GM18502 (cell line): Measurements from ENCODE around the gene WDR73.
"Not testable (repeated sequence)": the region's sequence is repeated elsewhere in the genome, so short reads cannot be mapped to it uniquely, and the experiment has no call there.

Experiments
- ATAC-seq: cut with Tn5 transposase; IDR thresholded peaks from one replicate; pipeline ENCODE4 v1.9.1; 2021; ENCODE audit warnings: mild to moderate bottlenecking; ENCODE audit not compliant: unreplicated experiment, poor library complexity

WDR73 gene

DNA sequence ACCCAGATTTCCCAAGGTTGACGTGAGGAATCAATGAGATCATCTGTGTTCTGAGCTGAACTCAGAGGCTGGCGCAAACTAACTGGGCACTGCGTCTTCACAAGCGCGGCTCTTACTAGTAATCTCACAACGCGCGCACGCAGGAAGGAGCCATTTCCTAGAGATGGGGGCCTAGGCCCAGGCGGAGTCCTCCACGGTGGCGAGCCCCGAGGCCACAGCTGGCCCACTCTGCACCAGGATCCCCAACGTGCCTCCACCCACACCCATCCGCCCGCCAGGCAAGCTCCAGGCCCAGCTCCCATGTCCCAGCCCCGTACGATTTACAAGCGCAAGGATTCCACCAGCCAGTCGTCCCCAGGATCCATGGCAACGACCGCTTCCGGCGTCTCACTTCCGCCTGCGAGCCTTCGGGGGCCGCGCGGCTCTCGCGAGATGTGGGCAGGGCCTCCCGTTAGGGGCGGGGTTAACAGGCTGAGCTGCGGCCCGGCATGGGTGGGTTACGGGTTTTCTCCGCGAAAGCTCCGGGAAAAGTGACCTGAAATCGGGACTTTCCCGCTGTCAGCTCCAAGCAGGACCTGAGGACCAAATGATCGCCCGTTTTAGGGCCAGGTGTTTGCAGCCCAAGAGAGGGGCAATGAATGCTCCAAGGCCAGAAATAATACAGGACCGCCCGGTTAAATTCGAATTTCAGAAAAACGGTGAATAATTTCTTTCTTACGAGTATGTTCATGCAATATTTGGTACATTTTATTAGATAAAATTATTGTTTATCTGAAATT, at the start of gene WDR73:
Gene WDR73, minus strand, starts transcription at position 374 of the 779 bp plus-strand sequence. Its CDS starts 9 bp downstream, at position 365.
- ATAC-seq, result peak; percentile 79

DNA sequence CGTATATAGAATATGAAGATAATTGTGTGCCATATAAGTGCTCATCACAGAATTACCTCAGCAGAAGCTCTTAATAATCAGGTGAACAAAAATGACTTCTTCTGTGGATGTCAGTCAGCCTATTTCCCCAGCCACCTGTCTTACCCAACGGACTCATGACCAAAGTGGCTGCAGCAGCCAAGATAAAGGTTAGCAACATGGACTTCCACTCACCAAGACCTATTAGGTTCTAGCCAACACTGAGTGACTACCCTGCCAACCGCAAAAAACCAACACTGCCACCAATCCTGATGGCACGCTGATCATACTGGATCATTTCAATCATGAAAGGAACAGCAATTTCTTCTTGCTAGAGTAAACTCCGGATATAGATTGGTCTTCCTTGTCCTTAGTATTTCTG, 49.7 kb upstream of the WDR73 start:
- no peak for ATAC-seq

DNA sequence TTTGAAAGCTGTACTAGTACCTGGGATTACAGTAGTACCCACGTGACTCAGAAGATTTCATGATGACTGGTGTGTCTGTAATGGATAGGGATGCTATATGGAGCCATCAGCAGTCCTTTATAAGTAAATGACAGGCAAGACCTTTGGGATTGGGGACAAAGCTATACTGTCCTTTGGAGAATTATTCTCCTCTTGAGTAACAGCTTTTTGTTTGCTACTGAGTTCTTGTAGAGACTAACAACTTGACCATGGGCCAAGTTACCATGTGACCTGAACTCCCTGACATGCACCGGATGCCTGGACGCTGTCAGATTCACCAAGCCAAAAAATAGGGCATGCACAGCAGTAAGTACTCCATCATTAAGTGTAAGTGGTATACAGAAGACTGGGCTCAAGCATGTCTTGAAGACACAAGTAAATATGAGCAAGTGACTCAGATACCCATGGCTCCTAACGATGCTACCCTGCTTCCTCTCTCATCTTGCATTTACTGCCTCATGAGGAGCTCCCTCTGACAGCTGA, 48.9 kb upstream of the WDR73 start:
- ATAC-seq, result no peak

DNA sequence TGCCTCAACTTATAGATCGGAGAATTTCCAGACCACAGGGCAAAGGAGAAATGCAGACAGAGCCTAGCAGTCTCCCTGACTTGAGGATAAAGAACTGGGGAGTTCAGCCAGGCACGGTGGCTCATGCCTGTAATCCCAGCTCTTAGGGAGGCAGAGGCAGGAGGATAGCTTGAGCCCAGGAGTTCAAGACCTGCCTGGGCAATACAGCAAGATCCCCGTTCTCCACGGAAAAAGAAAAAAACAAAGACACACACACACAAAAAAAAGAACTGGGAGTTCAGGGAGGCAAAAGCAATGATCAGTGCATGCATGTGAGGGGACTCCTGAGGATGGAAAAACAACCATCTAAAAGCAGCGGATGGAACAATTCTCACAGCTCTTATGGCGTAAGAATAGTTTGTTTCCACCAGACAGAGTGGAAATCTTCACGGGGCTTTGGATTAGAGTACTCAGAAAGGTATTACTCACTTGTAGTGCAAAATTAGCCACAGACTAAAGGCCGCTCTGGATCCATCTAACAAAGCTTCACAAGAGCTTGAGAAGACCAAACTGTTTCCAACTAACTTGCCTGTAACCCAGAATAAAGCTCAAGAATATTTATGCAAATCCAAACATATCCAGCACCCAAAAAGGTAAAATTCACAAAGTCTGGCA, 45.6 kb upstream of the WDR73 start:
- no peak for ATAC-seq

DNA sequence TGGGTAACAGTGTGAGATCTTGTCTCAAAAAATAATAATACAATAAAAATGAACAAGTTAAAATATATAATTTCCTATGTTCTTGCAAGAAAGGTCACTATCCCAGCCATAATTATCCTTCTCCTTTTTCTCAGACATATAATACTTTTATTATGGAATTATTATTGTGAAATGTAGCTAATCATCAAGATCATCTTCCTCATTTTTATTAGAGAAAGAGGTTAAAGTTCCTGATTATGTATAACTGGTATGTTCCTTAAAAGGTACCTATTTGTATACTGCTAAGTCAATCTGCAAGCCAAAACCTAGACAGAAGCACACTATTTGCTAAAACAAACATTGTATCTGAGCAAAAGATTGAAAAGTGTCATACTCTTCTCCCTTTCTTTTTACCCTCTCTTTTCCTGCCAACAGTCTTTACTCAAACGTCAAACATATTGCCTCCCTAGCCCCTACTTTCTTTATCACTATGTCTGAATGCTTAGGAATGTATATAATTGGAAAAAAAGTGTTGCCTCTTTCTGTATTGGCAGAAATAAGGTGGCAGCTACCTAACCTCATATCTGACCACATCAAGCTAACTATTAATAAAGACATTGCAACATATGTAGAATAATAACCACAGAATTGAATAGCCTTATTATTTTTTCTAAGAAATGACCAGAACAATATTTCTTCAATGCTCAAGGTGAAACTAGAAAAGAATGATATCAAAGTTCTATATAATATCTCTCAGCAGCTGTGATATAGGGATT, 43.3 kb upstream of the WDR73 start:
- no peak for ATAC-seq

DNA sequence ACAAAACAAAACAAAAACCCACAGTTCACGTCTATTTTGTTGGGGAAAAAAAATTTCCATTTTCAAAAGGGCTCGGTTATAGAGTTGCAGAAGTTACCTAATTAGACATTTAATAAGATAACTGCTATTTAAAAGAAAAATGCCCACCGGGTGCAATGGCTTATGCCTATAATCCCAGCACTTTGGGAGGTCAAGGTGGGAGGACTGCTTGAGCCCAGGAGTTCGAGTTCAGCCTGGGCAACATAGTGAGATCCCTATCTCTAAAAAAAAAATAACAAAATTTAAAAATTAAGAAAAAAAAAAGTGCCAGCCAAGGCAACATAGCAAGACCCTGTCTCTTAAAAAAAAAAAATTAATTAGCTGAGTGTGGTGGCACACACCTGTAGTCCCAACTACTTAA, 42.7 kb upstream of the WDR73 start:
- ATAC-seq, result no peak

DNA sequence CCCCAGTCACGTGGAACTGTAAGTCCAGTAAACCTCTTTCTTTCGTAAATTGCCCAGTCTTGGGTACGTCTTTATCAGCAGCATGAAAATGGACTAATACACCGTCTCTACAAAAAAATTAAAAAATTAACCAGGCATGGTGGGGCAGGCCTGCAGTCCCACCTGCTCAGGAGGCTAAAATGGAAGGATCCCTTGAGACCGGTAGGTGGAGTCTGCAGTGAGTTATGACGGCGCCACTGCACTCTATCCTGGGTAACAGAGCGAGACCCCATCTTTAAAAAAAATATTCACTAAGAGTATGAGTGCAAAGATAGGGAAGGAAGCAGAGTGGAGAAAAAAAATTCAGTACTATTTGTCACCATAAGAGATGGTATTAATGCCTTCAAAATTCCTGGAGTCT, 36.3 kb upstream of the WDR73 start:
- ATAC-seq, result no peak

DNA sequence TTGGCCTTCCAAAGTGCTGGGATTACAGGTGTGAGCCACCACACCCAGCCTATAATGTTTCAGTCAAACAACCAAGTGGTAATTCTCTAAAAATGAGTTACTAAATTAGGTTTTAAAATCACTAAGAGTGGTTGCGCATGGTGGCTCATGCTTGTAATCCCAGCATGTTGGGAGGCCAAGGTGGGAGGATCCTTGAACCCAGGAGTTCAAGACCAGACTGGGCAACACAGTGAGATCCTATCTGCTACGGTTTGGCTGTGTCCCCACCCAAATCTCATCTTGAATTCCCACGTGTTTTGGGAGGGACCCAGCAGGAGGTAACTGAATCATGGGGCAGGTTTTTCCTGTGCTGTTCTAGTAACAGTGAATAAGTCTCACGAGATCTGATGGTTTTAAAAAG, 35.8 kb upstream of the WDR73 start:
- ATAC-seq, result no peak

DNA sequence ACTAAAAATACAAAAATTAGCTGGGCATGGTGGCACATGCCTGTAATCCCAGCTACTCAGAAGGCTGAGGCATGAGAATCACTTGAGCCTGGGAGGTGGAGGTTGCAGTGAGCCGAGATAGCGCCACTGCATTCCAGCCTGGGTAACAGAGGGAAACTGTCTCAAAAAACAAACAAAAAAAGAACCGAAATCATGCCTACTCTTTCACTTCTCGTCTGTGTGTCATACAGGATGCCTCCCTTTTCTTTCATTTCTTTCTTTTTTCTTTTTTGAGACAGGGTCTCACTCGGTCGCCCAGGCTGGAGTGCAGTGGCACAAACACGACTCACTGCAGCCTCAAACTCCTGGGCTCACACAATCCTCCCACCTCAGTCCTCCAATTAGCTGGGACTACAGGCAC, 32.4 kb upstream of the WDR73 start:
- not testable (repeated sequence) for ATAC-seq

DNA sequence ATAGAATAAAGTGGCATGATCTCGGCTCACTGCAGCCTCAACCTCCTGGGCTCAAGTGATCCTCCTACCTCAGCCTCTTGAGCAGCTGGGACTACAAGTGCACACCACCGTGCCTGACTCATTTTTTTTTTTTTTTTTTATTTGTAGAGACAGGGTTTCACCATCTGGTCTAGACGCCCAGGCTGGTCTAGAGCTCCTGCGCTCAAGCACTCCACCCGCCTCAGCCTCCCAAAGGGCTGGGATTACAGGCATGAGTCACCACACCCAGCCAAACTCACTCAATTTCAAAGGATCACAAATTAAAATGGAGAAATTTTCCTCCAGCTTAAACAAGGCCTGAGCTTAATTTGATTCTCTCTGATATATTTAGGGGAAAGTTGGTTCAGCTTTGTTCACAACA, 31.2 kb upstream of the WDR73 start:
- ATAC-seq, result no peak

DNA sequence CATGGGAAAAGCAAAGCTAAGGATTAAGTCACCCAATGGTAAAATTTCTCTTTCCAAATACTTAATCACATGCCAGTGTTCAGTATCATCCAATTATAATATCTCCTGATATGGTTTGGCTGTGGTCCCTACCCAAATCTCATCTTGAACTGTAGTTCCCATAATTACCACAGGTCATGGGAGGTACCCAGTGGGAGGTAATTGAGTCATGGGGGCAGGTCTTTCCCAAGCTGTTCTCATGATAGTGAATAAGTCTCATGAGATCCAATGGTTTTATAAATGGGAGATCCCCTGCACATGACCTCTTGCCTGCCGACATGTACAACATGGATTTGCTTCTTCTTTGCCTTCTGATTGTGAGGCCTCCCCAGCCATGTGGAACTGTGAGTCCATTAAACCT, 30.0 kb upstream of the WDR73 start:
- no peak for ATAC-seq

DNA sequence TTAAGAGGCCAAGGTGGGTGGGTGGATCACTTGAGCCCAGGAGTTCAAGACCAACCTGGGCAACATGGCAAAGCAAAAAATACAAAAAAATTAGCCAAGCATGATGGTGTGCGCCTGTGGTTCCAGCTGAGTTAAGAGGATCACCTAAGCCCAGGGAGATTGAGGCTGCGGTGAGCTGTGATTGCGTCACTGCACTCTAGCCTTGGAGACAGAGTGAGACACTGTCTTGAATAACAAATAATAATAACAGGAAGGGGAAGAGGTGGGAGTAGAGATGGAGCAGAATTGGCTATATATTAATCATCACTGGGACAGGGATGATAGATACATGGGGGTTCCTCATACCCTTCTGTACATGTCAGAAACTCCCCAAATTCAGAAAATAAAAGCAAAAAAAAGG, 27.7 kb upstream of the WDR73 start:
- no peak for ATAC-seq

DNA sequence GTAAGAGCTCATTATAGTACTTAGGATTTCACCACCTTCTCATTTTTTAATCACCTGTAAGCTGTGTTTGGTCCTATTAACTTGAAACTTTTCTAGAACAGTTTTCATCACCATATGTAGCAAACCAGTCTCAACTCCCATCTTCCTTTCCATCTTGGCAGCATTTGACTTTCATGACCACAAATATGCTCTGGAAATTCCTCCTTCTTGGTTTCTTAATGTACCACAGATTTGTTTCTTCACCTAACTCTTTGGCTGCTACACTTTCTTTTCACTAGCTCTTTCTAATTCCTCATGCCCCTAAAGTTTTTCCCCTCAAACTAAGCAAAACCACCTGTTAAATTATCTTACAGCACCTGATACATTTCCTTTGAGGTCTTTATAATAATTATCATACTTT, 17.1 kb upstream of the WDR73 start:
- ATAC-seq, result no peak

DNA sequence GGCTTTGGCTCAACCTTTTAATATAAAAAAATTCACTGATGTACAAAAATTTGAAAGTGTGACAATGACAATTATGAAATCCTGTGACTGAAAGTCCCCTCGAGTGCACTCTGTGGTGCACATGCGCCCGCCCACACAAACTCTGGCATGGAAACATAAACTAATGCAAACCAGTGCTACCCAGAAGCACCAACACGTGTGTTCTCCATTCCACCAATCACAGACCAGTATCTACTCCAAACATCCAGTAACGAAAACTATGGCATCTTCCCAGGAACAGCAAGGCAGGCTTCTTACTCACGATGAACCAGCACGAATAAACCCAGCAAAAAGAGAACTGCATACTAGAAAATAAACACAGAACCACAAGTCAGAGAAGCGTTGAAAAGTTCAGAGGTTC, 15.6 kb upstream of the WDR73 start:
- no peak for ATAC-seq

DNA sequence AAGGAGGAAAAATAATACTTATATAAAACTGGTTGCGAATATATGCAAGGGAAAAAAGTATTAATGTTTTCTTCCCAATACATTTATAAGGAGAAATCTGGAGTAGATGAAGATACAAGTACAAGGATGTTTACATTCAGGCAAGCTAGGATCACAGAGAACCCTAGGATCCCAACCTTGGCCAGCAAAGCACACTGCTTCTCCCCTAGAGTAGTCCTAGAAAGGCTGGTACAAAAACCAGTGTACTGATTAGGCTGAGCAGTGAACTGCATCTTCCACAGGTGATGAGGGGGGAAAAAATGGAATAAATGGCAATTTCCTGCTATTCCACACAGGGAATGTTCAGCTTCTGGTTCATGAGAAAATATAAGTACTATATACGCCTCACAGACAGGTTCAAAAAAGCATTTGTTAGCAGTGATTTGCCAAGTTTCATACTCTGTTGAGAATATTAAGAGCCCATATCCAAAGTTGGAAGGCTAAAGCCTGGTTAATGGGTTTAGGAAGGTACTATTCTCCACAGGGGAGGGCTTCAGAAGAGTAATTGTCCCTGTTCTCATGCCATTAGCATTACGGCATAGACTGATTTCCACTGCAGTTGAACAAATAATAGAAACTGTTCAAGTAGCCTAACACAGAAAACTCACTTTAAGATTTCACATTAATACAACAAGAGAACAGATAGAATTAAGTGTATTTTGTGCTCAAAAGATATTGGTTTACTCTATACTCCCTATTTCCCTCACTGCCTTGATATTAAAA, 14.3 kb upstream of the WDR73 start:
- no peak for ATAC-seq

DNA sequence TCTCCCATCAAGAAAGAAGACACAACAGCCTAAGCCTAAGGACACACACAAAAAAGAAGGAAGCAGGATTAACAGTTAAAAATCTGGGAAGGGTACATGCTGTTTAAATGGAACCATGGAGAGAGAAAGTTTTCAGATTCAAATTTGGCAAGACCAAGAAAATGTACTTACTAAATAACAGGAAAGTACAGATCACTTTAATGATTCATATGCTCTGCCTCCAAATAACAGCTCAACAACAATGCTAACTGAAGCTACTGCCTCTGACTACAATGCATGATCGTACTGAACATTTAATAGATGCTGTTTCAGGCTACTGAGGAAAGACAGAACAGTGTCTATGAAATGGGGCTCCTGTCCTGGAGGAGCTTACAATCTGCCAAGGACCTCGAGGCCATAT, 12.3 kb upstream of the WDR73 start:
- no peak for ATAC-seq

DNA sequence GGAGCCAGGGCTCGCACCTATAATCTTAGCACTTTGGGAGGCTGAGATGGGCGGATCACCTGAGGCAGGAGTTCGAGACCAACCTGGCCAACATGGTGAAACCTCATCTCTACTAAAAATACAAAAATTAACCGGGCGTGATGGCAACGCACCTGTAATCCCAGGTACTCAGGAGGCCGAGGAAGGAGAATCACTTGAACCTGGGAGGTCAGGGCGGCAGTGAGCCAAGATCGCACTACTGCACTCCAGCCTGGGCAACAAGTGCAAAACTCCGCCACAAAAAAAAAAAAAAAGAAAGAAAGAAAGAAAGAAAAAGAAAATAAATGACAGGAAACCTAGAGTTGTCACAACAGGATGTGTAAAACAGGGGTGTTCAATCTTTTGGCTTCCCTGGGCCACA, 6.9 kb upstream of the WDR73 start:
- no peak for ATAC-seq

DNA sequence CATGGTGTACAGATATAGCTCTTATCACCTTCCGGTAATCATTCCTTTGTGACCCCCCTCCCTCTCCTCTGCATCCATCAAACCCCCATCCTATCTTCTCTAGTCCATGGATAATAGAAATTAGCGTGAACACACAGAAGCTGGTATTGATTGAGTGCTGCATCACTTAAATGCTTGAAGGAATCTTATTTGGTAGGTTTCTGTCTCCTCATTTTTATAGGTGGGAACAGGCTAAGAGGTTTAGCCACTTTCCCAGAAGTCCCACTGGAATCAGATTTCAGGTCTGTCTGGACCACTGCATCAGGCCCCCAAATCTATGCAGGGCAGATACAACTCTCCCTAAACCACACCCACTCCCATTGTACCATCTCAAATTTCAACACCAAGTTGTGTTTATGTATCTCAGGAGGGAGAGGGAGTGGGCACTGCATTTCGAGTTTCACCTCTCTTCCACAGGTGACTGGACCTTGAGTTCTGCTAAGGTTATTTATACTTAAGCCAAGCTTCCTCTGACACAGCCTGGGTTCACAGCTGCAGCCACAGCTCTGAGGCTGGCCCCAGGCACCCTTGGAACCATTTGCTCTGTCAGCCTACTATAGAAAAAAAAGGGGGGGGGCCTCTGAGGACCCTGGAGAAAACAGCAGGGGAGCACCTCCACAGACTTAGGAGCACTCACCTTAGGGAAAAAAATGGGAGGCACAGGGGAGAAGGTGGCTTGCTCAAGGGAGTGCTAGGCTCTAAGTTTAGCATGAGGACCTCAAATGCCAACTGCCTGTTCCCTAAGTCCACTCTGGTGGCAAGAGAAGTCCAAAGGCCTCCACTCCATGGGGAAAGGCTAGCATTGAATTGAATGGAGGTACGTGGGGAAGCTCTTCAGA, 6.1 kb upstream of the WDR73 start:
- ATAC-seq, result no peak

DNA sequence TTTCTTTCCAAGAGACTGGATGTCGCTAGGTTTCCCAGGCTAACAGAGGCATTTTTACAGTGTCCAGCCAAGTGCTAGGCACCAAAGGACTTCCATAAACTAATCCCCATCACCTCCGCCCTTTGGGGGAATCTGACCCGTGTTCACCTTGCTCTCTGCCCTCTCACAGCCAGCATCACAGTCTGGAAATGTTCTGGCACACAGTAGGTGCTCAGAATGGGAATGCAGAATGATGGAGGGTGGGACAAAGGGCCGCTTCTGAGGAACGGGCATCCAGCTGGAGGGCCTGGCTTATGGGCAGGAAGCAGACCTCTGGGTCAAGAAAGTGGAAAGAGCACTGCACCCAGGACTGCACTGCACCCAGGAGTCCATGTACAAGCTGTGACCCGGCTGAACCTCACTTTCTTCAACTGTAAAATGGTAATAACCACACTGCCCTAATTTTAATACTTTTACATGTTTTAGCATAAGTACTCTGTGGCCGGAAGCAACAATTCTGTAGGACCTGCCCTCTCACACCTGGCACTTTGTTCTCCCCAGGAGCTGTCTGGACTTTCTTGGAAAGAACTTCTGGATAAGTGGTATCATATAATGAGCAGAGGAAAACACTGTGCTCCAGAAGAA, 4.8 kb upstream of the WDR73 start:
- no peak for ATAC-seq
